Naive thymus-derived CD4-positive, alpha-beta T cell (primary cell): ENCODE measurements around the gene NEDD4L. TPM values are rescaled to one million over a fixed set of nuclear protein-coding genes. Genes with fewer than 3 reads are reported as not detected.

Experiments
- ATAC-seq: fragments of 150-1000 bp; cut with Tn5 transposase; 2 replicates; pipeline ENCODE4 v1.10.0; 2021; ENCODE audit warnings: mild to moderate bottlenecking, moderate library complexity
- CTCF ChIA-PET: fragments of 350-600 bp; sonication (Branson Sonifier 250); formaldehyde crosslinking; loops from one replicate; lab custom pipeline; 2021; ENCODE audit warnings: antibody characterized with exemption; lab: Charles Lee
- POLR2A ChIA-PET: fragments of 350-600 bp; sonication (Branson Sonifier 250); formaldehyde crosslinking; loops from one replicate; lab custom pipeline; 2021; ENCODE audit warnings: antibody characterized with exemption, inconsistent platforms; lab: Charles Lee
- DNase-seq, 9 donors: peaks; one replicate each; pipeline versions ENCODE4 v3.0.0 to v3.0.0-alpha.2; 2020 to 2022; ENCODE audit warnings: mixed read lengths in 1 of 9
- H3K27ac ChIP-seq: one replicate; pipeline ENCODE4 v1.7.0; 2013; ENCODE audit warnings: mild to moderate bottlenecking, low read depth, low read length, moderate library complexity
- H3K27me3 ChIP-seq, 2 donors: one replicate each; pipeline ENCODE4 v1.7.0; 2013; ENCODE audit warnings: low read length in 2 of 2, mild to moderate bottlenecking in 2 of 2, moderate library complexity in 2 of 2; ENCODE audit not compliant: control insufficient read depth in 2 of 2, insufficient read depth in 2 of 2
- H3K36me3 ChIP-seq, 3 experiments: 1 replicate in 2 of 3; 2 replicates in 1 of 3; pipeline ENCODE4 v1.7.0; 2013; ENCODE audit warnings: low read length in 3 of 3, mild to moderate bottlenecking in 3 of 3, moderate library complexity in 1 of 3; ENCODE audit not compliant: insufficient read depth in 3 of 3, control insufficient read depth in 2 of 3
- H3K4me1 ChIP-seq, 2 donors: one replicate each; pipeline ENCODE4 v1.7.0; 2013; ENCODE audit warnings: low read length in 2 of 2, mild to moderate bottlenecking in 2 of 2, moderate library complexity in 1 of 2; ENCODE audit not compliant: control insufficient read depth in 2 of 2, insufficient read depth in 2 of 2
- H3K4me3 ChIP-seq: 2 replicates; pipeline ENCODE4 v1.7.0; 2013; ENCODE audit warnings: mild to moderate bottlenecking, low read length
- H3K9me3 ChIP-seq, 3 experiments: 1 replicate in 2 of 3; 2 replicates in 1 of 3; pipeline ENCODE4 v1.7.0; 2013; ENCODE audit warnings: low read length in 3 of 3; ENCODE audit not compliant: control insufficient read depth in 2 of 3
- H3K27ac Mint-ChIP-seq, 9 donors: one replicate each; pipeline ENCODE4 v1.8.0; 2020 to 2022; ENCODE audit warnings: mixed read lengths in 9 of 9, mild to moderate bottlenecking in 8 of 9, moderate library complexity in 5 of 9, inconsistent platforms in 2 of 9
- H3K27me3 Mint-ChIP-seq, 5 donors: one replicate each; pipeline ENCODE4 v1.8.0; 2021 to 2022; ENCODE audit warnings: mixed read lengths in 5 of 5, mild to moderate bottlenecking in 1 of 5
- H3K36me3 Mint-ChIP-seq, 5 donors: one replicate each; pipeline ENCODE4 v1.8.0; 2020 to 2022; ENCODE audit warnings: mixed read lengths in 5 of 5, mild to moderate bottlenecking in 3 of 5, inconsistent platforms in 1 of 5
- H3K4me1 Mint-ChIP-seq, 7 donors: one replicate each; pipeline ENCODE4 v1.8.0; 2020 to 2022; ENCODE audit warnings: mixed read lengths in 7 of 7, mild to moderate bottlenecking in 3 of 7, inconsistent platforms in 1 of 7
- H3K4me3 Mint-ChIP-seq, 10 donors: one replicate each; pipeline ENCODE4 v1.8.0; 2020 to 2022; ENCODE audit warnings: mild to moderate bottlenecking in 10 of 10, mixed read lengths in 10 of 10, moderate library complexity in 6 of 10, inconsistent platforms in 2 of 10
- H3K9me3 Mint-ChIP-seq, 11 donors: one replicate each; pipeline ENCODE4 v1.8.0; 2020 to 2022; ENCODE audit warnings: mixed read lengths in 11 of 11, mild to moderate bottlenecking in 4 of 11, inconsistent platforms in 1 of 11, moderate library complexity in 1 of 11
- intact Hi-C, 2 donors: fragments of 100-400 bp; cut with micrococcal nuclease; formaldehyde crosslinking; loops; one replicate each; pipeline ENCODE4 v1.15.1; 2023
- polyA plus RNA-seq, 2 donors: library from polyadenylated mRNA; unstranded; fragments of 300-500 nt; fragmentation: Illumina TruSeq; gene quantifications; one replicate each; pipeline ENCODE4 v1.2.3, GENCODE V29; 2021
- total RNA-seq, 6 experiments: library from RNA in 5 of 6; stranded (reverse) in 5 of 6; gene quantifications; 1 replicate in 5 of 6; 2 replicates in 1 of 6; pipeline ENCODE4 v1.2.3 and lab custom pipeline; 2021 to 2026

NEDD4L gene
- total and polyA plus RNA-seq, 7 experiments from 2014 or later = 1.1 to 10.3 (median 4.2) TPM

DNA sequence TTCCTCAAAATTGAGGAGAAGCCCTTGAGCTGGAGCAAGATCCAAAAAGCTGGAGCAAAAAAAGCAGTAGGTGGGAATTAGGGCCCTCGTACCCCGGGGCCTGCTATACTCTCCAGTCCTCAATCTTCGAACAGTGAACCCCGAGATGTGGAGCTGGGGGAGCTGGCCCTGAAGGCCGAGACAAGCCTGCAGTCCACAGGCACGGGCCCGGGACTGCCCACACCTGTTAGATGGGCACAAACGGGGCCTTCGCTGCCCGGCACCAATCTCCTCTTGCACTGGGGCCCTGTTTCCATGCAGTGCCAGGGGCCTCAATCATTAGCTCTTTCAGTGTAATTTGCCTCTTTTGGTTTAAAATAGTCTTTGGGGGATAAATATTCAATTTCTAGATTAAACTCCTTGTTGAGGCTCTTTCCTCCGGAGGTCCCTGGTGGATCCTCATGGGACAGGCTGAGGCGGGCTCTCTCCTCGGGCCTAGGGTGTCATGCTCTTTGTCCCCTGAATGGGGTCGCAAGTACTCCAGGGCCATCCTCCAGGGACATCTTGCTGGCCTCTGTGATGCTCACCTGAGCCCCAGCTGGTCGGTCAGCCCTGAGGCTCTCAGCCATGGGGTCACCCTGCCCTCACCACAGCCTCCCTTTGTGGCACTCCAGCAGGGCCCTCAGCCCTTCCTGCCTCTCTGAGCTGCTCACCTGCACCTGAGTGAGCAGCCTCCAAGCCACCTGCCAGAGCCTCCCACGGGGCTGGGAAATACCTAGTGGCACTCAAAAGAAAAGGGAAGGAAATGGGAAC is 361.3 kb downstream of the NEDD4L start:
- Mint-ChIP-seq H3K4me3 (no peak overlapping the region), H3K27me3 (no peaks in the 10 kb centered on the region), H3K4me1 (peaks cover 0 to 22% (median 20%) of the 10 kb centered on the region in 7 donors), H3K9me3 (peaks cover 0 to 2% (median 0%) of the 10 kb centered on the region in 11 donors), H3K27ac (no peak overlapping the region), H3K36me3 (no peaks in the 10 kb centered on the region)
- Histone ChIP-seq H3K4me3 (no peak overlapping the region), H3K9me3 (no peaks in the 10 kb centered on the region), H3K27ac (no peak overlapping the region), H3K36me3 (no peaks in the 10 kb centered on the region), H3K4me1 (peaks cover 0 to 3% of the 10 kb centered on the region in 2 donors), H3K27me3 (no peaks in the 10 kb centered on the region)
- ATAC-seq (no peak), DNase-seq (no peak)
- ChIA-PET CTCF (interaction anchor here (0.8 kb wide), 1 partner anchor 228 kb away, joined by 3 read pairs; no protein-coding TSS in a partner anchor), POLR2A (no interaction called here)
- intact Hi-C loops = no loop called here

DNA sequence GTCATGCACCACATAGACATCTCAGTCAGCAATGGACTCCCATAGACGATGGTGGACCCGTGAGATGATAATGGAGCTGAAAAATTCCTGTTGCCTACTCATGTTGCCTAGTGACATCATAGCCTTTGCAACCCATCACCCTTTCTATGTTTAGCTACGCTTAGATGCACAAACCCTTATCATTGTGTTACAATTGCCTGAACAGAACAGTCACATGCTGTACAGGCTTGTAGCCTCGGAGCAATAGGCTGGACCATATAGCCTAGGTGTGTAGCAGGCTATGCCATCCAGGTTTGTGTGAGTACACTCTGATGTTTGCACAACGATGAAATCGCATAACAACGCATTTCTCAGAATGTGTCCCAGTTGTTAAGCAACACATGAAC is 363.2 kb downstream of the NEDD4L start:
- Mint-ChIP-seq H3K27me3 (peaks cover 0 to 6% (median 0%) of the 10 kb centered on the region in 5 donors), H3K36me3 (no peaks in the 10 kb centered on the region)

DNA sequence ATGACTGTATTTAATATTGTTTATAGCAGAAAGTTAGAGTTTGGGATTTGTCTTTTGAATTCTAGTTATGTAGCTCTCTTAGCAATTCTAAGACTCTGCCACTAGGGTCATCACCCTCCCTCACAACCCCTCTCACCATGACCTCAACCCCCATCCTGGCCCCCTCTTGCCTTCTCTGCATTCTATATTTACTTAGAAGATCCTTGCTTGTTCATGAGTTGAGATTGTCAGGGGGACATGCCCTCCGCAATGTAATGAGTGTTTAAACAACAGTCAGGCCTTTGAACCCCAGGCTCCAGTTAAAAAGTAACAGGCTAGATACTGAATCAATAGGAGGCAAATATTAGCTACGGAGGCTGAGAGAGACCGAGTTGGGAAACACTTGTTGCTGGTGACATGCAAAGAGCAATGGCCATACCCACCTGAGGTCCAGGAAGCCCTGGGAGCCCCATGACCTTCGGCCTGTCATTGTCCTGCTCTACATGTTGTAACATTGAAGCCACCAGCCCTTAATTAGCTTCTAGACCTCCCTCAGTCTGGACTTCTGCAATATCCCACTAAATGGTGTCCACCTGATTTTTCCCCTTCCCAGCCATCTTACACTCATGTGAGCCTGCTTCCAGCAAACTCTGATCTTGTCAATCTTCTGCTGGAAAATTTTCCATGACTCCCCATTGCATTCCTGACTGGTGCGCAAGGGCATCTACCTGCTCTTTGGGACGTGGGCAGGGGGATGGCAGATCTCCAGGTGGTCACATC is 363.8 kb downstream of the NEDD4L start:
- DNase-seq (no peak), ATAC-seq (no peak)
- peaks cover 0 to 6% (median 0%) of the 10 kb centered on the region in 5 donors for H3K27me3 Mint-ChIP-seq
- no peak overlapping the region for H3K4me3 ChIP-seq
- H3K27ac ChIP-seq = no peak overlapping the region
- H3K36me3 ChIP-seq = no peaks in the 10 kb centered on the region
- H3K4me1 ChIP-seq = no peaks in the 10 kb centered on the region
- H3K4me3 Mint-ChIP-seq = no peak overlapping the region
- no peaks in the 10 kb centered on the region for H3K4me1 Mint-ChIP-seq
- H3K9me3 Mint-ChIP-seq = peaks cover 0 to 2% (median 0%) of the 10 kb centered on the region in 11 donors
- H3K27me3 ChIP-seq = no peaks in the 10 kb centered on the region
- H3K9me3 ChIP-seq = no peaks in the 10 kb centered on the region
- H3K27ac Mint-ChIP-seq = no peak overlapping the region
- CTCF ChIA-PET = no interaction called here
- POLR2A ChIA-PET = no interaction called here
- no peaks in the 10 kb centered on the region for H3K36me3 Mint-ChIP-seq
- intact Hi-C loops = no loop called here

More for the DNA sequence above, 363.2 kb downstream of the NEDD4L start:
- Mint-ChIP-seq H3K27ac (no peak overlapping the region), H3K4me3 (no peak overlapping the region), H3K9me3 (peaks cover 0 to 2% (median 0%) of the 10 kb centered on the region in 11 donors), H3K4me1 (peaks cover 0 to 5% (median 2%) of the 10 kb centered on the region in 7 donors)
- Histone ChIP-seq H3K36me3 (no peaks in the 10 kb centered on the region), H3K4me1 (no peaks in the 10 kb centered on the region), H3K9me3 (no peaks in the 10 kb centered on the region), H3K27ac (no peak overlapping the region), H3K4me3 (no peak overlapping the region), H3K27me3 (no peaks in the 10 kb centered on the region)
- intact Hi-C loops = no loop called here
- DNase-seq (no peak), ATAC-seq (no peak)
- ChIA-PET POLR2A (no interaction called here), CTCF (interaction anchor here (0.6 kb wide), 1 partner anchor 83 kb away, joined by 10 read pairs; no protein-coding TSS in a partner anchor)

DNA sequence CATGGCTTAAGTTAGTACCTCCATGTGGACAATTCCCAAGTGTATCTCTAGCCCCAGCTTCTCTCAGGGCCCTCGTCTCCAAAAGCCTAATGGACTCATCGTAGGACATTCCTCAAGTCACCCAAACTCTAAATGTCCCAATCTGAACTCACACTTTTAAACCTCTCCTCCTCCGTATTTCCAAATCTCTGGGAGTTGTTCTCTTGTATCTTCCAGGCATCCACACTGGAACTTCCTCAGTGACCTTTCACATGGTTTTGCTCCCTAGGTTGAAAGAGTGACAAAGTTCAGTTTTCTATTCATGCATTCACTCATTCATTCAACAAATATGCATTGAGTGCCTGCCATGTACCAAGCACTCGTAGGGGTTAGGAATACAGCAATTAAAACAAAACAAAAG is 364.6 kb downstream of the NEDD4L start:
- Histone ChIP-seq H3K27me3 (no peaks in the 10 kb centered on the region), H3K9me3 (no peaks in the 10 kb centered on the region), H3K27ac (no peak overlapping the region), H3K4me3 (no peak overlapping the region), H3K4me1 (no peaks in the 10 kb centered on the region), H3K36me3 (no peaks in the 10 kb centered on the region)
- Mint-ChIP-seq H3K27me3 (peaks cover 0 to 6% (median 0%) of the 10 kb centered on the region in 5 donors), H3K4me3 (no peak overlapping the region), H3K36me3 (no peaks in the 10 kb centered on the region), H3K9me3 (peaks cover 0 to 2% (median 0%) of the 10 kb centered on the region in 11 donors), H3K4me1 (no peaks in the 10 kb centered on the region), H3K27ac (no peak overlapping the region)
- intact Hi-C loops = no loop called here
- no peak for DNase-seq
- ChIA-PET POLR2A (no interaction called here), CTCF (no interaction called here)
- no peak for ATAC-seq

DNA sequence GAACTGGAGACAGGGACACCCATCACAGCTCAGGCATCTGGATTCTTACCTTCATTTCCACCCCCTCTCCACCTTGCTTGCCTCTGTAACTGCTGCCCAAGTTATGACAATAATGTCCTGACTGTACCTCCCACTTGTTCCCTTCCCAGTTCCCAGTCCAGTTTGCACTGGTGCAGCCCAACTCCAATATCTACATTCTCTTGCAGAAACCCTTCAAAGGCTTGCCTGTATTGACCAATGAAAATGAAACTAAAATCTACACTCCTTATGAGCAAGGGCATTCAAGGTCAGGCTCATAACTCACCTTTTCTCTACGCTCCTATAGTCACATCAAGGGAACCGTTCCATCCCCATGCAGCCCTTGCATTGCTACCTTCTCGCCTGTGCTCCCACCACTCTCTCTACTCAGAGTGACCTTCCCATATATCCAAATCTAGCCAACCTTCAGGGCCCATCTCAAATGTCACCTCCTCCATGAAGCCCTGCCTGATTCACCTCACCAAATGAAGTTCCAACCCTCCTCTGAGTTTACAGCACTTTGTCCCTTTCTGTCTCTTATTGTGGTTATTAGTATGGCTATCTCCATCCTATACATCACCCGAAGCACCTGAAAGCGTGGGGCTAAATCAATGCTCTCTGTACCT is 365.9 kb downstream of the NEDD4L start:
- no peak overlapping the region for H3K4me3 ChIP-seq
- peaks cover 0 to 2% (median 0%) of the 10 kb centered on the region in 11 donors for H3K9me3 Mint-ChIP-seq
- no peaks in the 10 kb centered on the region for H3K4me1 Mint-ChIP-seq
- intact Hi-C loops = no loop called here
- no peak for DNase-seq
- no peaks in the 10 kb centered on the region for H3K27me3 ChIP-seq
- H3K27ac ChIP-seq = no peak overlapping the region
- ChIA-PET POLR2A (no interaction called here), CTCF (no interaction called here)
- H3K27me3 Mint-ChIP-seq = peaks cover 0 to 10% (median 0%) of the 10 kb centered on the region in 5 donors
- no peak overlapping the region for H3K4me3 Mint-ChIP-seq
- no peak overlapping the region for H3K27ac Mint-ChIP-seq
- H3K36me3 Mint-ChIP-seq = no peaks in the 10 kb centered on the region
- H3K4me1 ChIP-seq = no peaks in the 10 kb centered on the region
- H3K9me3 ChIP-seq = no peaks in the 10 kb centered on the region
- H3K36me3 ChIP-seq = no peaks in the 10 kb centered on the region
- ATAC-seq = no peak

DNA sequence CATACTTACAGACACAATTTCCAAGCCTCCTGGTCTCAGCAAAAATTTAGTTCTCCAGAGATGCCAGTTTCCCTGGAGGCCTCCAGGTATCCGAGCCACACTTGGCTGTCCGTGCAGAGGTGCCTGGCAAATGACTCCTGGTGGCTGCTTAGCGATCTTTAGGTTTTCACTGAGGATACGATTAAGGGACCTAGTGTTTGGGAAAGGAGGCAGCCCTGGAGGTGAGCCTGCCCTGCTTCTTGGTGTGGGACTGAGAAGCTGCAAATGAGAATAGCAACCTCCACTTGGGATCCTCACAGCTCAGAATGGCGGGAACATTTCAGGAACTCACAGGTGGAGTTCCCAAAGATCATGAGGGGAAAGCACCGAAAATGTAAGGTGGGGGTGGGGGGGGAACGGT is 367.3 kb downstream of the NEDD4L start:
- intact Hi-C loops = no loop called here
- Histone ChIP-seq H3K4me3 (no peak overlapping the region), H3K36me3 (no peaks in the 10 kb centered on the region), H3K27me3 (no peaks in the 10 kb centered on the region), H3K9me3 (no peaks in the 10 kb centered on the region), H3K4me1 (no peaks in the 10 kb centered on the region), H3K27ac (no peak overlapping the region)
- ChIA-PET POLR2A (interaction anchor here (0.6 kb wide), 2 partner anchors 12 to 28 kb away, joined by 3 read pairs; no protein-coding TSS in a partner anchor), CTCF (no interaction called here)
- ATAC-seq (no peak), DNase-seq (no peak)
- peaks cover 0 to 14% (median 0%) of the 10 kb centered on the region in 5 donors for H3K27me3 Mint-ChIP-seq
- no peak overlapping the region for H3K27ac Mint-ChIP-seq
- no peaks in the 10 kb centered on the region for H3K4me1 Mint-ChIP-seq
- no peaks in the 10 kb centered on the region for H3K36me3 Mint-ChIP-seq
- peaks cover 0 to 2% (median 0%) of the 10 kb centered on the region in 11 donors for H3K9me3 Mint-ChIP-seq
- no peak overlapping the region for H3K4me3 Mint-ChIP-seq
